Measurements from ENCODE around the gene RNF187. TPM values are rescaled to one million over a fixed set of nuclear protein-coding genes. Genes with fewer than 3 reads are reported as not detected.

Gene RNF187
- total RNA-seq, result 10 to 100 TPM; 12.9 to 33.7 (median 24.7) TPM

DNA sequence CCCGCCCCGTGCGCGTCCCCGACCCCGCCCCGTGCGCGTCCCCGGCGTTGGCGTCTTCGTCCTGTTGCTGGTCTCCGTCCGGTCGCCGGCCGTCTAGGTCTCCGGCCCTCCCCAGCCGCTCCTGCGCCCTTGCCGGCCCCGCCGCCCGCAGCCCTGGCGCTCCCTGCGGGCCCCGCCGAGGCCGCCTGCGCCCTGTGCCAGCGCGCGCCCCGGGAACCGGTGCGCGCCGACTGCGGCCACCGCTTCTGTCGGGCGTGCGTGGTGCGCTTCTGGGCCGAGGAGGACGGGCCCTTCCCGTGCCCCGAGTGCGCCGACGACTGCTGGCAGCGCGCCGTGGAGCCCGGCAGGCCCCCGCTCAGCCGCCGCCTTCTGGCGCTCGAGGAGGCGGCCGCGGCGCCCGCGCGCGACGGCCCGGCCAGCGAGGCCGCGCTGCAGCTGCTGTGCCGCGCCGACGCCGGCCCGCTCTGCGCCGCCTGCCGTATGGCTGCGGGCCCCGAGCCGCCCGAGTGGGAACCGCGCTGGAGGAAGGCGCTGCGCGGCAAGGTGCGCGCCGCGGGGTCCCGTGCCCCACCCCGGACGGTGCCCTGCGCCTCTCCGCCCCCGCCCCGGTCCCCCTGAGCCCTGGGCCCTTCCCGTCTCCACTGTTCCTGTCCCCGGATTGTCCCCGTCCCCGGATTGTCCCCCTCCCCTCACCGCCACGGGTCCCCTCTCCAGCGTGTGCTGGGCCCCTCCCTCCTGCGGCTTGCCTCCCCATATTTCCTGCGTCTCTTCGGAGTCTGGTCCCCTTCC, at the start of gene RNF187:
Gene RNF187, plus strand, starts transcription at position 47 of the 789 bp plus-strand sequence.
- TF ChIP-seq, protein P1, sequence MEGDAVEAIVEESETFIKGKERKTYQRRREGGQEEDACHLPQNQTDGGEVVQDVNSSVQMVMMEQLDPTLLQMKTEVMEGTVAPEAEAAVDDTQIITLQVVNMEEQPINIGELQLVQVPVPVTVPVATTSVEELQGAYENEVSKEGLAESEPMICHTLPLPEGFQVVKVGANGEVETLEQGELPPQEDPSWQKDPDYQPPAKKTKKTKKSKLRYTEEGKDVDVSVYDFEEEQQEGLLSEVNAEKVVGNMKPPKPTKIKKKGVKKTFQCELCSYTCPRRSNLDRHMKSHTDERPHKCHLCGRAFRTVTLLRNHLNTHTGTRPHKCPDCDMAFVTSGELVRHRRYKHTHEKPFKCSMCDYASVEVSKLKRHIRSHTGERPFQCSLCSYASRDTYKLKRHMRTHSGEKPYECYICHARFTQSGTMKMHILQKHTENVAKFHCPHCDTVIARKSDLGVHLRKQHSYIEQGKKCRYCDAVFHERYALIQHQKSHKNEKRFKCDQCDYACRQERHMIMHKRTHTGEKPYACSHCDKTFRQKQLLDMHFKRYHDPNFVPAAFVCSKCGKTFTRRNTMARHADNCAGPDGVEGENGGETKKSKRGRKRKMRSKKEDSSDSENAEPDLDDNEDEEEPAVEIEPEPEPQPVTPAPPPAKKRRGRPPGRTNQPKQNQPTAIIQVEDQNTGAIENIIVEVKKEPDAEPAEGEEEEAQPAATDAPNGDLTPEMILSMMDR (IDR thresholded peaks at IDR 0.05; ENCODE audit: low read depth), result no peak

DNA sequence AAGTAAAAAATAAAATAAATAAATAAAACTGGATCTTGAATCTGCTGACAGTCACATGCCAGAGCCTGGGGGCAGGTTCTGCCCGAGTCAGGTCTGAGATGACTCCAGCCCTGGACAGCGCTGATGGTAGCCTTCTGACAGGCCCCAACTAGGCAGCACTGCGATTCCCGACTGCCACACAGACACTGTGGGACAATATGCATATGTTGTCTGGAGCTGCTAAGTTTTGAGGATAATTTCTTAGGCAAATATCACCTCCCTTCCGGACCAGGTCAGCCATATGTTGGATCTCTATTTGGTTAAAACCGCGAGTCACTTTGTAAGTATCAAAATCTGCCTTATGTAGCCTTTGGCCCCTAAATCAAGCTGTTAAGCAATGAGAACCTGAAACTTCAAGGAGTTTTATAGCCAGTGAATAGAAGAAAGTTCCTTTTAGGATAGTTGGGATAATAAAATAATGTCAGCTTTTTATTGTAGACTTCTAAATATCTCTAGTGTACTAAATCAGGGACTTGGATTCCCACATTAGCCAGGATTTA, 49.7 kb upstream of the RNF187 start:
- TF ChIP-seq, protein P1 (IDR thresholded peaks at IDR 0.05; ENCODE audit: low read depth), result no peak

DNA sequence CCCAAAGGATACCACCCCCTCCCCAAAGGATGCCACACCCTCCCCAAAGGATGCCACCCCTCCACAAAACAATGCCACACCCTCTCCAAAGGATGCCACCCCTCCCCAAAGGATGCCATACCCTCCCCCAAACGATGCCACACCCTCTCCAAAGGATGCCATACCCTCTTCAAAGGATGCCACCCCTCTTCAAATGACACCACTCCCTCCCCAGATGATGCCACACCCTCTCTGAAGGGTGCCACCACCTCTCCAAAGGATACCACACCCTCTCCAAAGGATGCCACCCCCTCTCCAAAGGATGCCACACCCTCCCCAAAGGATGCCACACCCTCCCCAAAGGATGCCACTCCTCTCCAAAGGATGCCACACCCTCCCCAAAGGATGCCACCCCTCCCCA, 48.9 kb upstream of the RNF187 start:
- TF ChIP-seq, protein P1 (IDR thresholded peaks at IDR 0.05; ENCODE audit: low read depth), result no peak

DNA sequence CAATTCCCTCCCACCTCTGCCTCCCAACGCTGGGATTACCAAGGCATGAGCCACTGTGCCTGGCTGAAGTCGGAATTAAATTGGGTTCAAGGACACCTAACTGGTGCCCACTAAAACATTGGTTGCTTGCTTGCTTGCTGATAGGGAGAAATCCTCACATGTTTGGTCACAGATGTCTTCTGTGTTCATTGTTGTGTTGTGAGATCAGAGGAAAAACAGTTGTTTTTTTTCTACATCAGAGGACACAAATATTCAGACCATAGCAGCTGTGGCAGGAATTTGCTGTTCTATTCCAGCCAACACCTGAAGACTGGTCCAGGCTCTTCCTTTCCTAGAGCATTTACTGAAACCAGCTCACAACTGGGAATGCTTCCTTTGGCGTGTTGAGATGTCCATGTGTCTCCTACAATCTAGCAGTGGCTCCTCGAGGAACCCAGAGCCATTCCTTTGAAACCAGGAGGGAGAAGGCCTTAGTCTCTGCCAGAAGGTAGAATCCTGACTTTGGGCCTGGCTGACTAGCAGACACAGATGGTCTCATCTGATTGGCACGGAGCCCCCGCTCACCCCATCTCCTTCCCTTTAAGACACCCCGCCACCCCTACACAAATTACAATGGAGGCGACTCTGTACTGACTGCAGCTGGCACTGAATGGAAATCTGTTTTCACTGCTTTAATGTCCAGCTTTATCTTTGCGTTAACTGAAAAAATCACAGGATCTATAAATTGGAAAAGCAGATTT, 46.3 kb upstream of the RNF187 start:
- TF ChIP-seq, protein P1 (IDR thresholded peaks at IDR 0.05; ENCODE audit: low read depth), result no peak

DNA sequence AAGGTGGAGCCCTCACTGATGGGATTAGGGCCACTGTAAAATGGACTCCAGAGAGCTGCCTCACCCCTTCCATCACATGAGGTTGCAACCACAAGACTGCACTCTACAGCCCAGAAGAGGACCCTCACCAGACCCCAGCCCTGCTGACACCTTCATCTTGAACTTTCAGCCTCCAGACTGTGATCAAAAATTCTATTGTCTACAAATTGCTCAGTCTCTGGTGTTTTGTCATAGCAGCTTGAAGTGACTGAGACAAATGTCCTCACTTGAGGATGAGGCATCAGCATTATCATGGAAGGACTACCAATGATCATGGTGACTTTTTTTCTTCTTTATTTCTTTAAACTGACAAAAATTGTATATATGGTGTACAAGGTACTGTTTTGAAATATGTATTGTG, 43.8 kb upstream of the RNF187 start:
- TF ChIP-seq, protein P1 (IDR thresholded peaks at IDR 0.05; ENCODE audit: low read depth), result no peak

DNA sequence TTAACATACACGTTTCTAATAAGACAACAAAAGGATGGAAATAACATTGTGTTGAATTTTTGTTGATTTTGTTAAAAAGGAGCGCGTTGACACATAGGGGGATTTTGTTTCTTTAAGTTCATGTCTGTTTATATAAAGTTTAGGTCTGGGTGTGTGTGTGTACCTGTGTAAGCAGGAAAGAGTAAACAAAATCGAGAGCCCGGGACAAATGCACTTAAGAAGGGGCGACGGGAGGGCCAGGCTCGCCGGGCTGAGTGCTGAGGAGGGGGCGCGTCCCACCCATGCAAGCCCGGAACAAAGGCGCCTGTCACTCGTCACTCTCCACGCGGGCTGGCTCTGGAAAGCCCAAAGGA, 41.7 kb upstream of the RNF187 start:
- TF ChIP-seq, protein P1 (IDR thresholded peaks at IDR 0.05; ENCODE audit: low read depth), result no peak
